Cardiac fibroblast (primary cell): ENCODE data around the gene KIF16B.

Experiments
- DNase-seq, 2 donors: peaks; one replicate each; pipeline versions ENCODE4 v3.0.0 to v3.0.0-alpha.2; 2010; ENCODE audit warnings: low read depth in 2 of 2
- H3K4me3 ChIP-seq, 2 donors: replicated peaks in 1 of 2; 1 replicate in 1 of 2; 2 replicates in 1 of 2; pipeline ENCODE4 v1.5.1; 2011; ENCODE audit warnings: low read depth in 2 of 2, low read length in 2 of 2, mild to moderate bottlenecking in 2 of 2, moderate library complexity in 1 of 2
- TF ChIP-seq, protein P1 (sequence below): IDR thresholded peaks from one replicate; pipeline ENCODE4 v1.5.1; 2011; ENCODE audit warnings: low read depth, mild to moderate bottlenecking, low read length, inconsistent platforms

The KIF16B gene

DNA sequence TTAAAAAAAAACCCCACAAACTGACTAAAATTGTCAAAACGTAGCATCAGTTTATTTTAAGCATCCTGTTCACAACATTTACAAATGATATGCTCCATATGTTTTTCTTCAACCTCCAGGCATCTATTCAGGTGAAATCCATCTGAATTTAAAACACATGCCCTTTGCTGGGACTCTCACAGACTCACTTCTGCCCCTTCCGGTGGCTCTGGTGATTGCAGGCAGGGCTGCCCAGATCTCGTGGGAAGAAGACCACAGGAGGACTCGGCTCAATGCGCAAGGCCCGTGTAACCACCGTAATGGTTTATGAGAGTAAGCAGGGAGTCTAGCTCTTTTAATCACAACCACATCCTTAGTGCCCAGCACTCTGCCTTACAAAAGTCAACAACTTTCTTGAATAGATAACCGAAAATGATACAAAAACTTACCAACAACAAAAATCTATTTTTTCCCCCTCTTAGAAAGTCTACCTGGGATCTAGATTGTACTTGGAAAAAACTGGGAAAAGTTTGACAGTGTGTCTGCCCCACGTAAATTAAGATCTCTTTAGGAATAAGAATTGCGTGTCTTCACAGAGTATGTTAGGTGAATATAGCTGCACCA, 139.1 kb downstream of the KIF16B start:
- DNase-seq = peak; percentile 31 to 48
- no peak overlapping the region for H3K4me3 ChIP-seq
- TF ChIP-seq, protein P1, sequence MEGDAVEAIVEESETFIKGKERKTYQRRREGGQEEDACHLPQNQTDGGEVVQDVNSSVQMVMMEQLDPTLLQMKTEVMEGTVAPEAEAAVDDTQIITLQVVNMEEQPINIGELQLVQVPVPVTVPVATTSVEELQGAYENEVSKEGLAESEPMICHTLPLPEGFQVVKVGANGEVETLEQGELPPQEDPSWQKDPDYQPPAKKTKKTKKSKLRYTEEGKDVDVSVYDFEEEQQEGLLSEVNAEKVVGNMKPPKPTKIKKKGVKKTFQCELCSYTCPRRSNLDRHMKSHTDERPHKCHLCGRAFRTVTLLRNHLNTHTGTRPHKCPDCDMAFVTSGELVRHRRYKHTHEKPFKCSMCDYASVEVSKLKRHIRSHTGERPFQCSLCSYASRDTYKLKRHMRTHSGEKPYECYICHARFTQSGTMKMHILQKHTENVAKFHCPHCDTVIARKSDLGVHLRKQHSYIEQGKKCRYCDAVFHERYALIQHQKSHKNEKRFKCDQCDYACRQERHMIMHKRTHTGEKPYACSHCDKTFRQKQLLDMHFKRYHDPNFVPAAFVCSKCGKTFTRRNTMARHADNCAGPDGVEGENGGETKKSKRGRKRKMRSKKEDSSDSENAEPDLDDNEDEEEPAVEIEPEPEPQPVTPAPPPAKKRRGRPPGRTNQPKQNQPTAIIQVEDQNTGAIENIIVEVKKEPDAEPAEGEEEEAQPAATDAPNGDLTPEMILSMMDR = peak; percentile 79

DNA sequence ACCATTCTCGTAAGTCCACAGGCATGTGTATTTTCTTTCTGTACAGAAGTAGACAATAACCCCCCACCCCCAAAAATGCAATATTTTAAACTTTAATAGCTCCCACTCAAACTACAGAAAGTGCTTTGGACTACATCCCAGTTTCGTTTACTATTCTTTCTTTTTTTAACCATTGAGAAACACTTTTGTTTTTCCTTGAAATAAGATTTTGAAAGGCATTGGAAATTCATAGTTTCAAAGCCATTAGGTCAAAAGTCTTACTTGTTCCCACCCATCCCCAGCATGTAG, 140.0 kb downstream of the KIF16B start:
- H3K4me3 ChIP-seq = no peak overlapping the region
- TF ChIP-seq, protein P1 = no peak
- DNase-seq = no peak

- DNase-seq = no peak
- no peak overlapping the region for H3K4me3 ChIP-seq
- TF ChIP-seq, protein P1 = no peak
These were observed 140.6 kb downstream of the KIF16B start for GRCh38 chr20:16432466-16433292.

- H3K4me3 ChIP-seq = no peak overlapping the region
- TF ChIP-seq, protein P1 = no peak
- DNase-seq = no peak
These were observed 145.1 kb downstream of the KIF16B start for GRCh38 chr20:16428112-16428511.

GRCh38 chr20:16427571-16427970, 145.7 kb downstream of the KIF16B start:
- TF ChIP-seq, protein P1 = no peak
- no peak for DNase-seq
- no peak overlapping the region for H3K4me3 ChIP-seq

- no peak overlapping the region for H3K4me3 ChIP-seq
- no peak for DNase-seq
- TF ChIP-seq, protein P1 = no peak
These were observed 148.5 kb downstream of the KIF16B start for GRCh38 chr20:16424780-16425179.
